A172 (cell line): ENCODE data around the gene KSR2. TPM values are rescaled to one million over a fixed set of nuclear protein-coding genes. Genes with fewer than 3 reads are reported as not detected.

ENCODE experiments used
- DNase-seq: peaks from one replicate; pipeline ENCODE4 v3.0.0-alpha.2; 2015; ENCODE audit warnings: low spot score
- total RNA-seq: library from RNA; depleted of rRNA; stranded (reverse); fragments of >200 nt; shearing (Covaris generic); gene quantifications from 2 replicates; pipeline ENCODE4 v1.2.3, GENCODE V29; 2014

KSR2 gene
- total RNA-seq, 1 experiment from 2014 or later: 0.10 TPM

- peak; percentile 40 for DNase-seq
Observed at GRCh38 chr12:117857632-117858612, 110.9 kb downstream of the KSR2 start.

GRCh38 chr12:117857139-117857538, 111.7 kb downstream of the KSR2 start:
- peak; percentile 65 for DNase-seq

GRCh38 chr12:117855165-117855564, 113.6 kb downstream of the KSR2 start:
- DNase-seq: no peak

- DNase-seq: peak; percentile 62
Observed at GRCh38 chr12:117854339-117855012, 114.3 kb downstream of the KSR2 start.

GRCh38 chr12:117853600-117853999, 115.2 kb downstream of the KSR2 start:
- DNase-seq: peak; percentile 43

DNA sequence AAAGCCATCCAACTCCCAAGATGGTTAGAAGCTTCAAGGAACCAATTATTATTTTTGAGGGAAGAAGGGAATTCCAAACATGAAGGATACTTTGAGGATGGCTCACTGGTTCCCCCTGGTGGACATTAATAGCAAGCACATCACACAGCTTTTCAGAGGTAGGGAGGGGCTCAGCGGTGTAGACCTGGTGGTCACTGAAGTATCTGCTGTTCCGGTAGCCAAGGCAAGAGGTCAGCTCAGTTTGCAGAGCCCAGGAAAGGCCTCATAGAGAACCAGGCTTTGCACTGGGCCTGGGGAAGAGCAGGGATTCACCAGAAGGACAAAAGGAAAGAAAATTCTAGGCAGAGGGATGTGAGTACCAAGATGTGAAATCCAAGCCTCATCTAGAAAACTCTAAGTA, 118.7 kb downstream of the KSR2 start:
- peak; percentile 43 for DNase-seq

GRCh38 chr12:117847371-117847770, 121.4 kb downstream of the KSR2 start:
- no peak for DNase-seq

- no peak for DNase-seq
Observed at GRCh38 chr12:117845271-117845904, 123.4 kb downstream of the KSR2 start.

DNA sequence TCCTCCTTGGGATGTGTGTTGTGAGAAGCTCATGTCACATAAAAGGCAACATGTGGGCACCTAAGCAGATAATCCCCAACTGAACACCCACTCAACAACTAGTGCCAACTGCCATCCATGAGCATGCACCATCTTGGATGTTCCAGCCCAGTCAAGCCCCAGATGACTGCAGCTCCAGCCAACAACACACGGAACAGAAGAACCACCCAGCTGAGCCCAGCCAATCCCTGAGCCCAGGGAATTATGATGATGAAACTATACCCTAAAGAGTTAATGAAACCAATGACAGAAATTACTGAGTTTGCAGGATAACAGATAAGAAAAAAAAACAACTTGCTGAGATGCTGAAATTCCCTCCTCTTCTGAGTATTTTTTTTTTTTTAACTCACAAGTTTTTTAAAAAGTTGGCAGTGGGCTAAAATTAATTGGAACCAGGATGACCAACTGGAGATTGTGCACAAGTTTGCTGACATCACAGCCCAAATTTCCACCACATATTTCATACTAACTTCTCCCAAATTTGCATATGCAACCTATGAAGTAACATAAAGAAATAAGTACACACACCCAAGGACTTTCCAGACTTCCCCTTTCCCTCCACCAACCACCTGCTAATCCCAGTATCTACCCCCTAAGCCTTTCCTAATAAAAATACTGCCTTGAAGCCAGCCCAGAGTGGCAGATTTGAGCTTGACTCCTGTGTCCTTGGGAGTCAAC, 124.5 kb downstream of the KSR2 start:
- no peak for DNase-seq

- DNase-seq: no peak
Observed at GRCh38 chr12:117842630-117843029, 126.2 kb downstream of the KSR2 start.

DNA sequence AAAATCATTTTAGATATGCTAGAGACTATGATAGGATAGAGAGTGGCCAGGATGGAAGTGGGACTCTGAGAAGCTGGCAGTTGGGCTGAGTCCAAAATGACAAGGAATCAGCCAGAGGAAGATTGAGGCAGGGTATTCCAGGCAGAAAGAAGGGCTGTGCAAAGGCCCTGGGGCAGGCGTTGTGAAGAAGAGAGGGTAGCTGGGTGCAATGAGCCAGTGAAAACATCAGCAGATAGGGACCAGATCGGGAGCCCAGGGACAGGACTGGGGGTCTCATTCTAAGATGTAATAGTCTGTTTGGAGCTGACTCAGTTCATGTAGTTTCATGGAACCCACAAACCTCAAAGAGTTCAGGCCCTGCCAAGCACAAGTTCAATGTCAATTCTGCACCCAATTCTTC, 126.6 kb downstream of the KSR2 start:
- no peak for DNase-seq

- no peak for DNase-seq
Observed at GRCh38 chr12:117837737-117838050, 131.1 kb downstream of the KSR2 start.

DNA sequence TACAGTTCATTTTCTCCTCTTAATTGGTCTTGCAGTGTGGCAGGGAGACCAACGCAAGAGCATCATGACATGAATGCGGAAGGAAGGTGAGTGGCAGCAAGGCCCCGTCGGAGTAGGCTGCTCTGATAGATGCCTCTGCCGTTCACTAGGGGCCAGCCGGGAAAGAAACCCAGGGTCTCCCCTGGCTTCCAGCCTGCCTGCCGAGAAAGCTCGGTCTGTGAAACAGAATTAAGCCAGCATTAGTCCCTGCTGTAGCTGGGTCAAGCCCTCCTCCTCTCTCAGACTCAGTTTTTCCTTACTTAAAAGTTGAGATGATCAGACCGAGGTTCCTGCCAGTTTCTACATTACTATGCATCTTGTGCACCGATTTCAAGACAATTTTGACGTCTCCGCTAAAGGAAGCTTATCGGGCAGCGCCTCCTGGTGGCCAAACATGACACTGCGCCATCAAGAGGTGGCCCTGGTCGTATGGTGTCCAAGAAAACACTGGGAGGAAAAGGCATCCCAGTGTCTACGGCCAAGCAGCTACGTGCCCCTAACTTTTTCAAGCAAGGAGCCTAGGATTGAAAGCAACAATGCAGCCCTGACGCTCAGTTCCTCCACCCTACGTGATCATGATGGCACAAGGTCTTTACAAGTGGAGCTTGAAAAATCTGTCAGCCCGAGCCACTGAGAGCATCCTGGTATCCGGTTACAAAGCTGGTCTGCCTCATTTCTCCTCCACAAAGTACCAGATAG, 131.6 kb downstream of the KSR2 start:
- DNase-seq: peak; percentile 65

- DNase-seq: no peak
Observed at GRCh38 chr12:117836476-117836875, 132.3 kb downstream of the KSR2 start.

- no peak for DNase-seq
Observed at GRCh38 chr12:117835156-117835555, 133.6 kb downstream of the KSR2 start.

DNA sequence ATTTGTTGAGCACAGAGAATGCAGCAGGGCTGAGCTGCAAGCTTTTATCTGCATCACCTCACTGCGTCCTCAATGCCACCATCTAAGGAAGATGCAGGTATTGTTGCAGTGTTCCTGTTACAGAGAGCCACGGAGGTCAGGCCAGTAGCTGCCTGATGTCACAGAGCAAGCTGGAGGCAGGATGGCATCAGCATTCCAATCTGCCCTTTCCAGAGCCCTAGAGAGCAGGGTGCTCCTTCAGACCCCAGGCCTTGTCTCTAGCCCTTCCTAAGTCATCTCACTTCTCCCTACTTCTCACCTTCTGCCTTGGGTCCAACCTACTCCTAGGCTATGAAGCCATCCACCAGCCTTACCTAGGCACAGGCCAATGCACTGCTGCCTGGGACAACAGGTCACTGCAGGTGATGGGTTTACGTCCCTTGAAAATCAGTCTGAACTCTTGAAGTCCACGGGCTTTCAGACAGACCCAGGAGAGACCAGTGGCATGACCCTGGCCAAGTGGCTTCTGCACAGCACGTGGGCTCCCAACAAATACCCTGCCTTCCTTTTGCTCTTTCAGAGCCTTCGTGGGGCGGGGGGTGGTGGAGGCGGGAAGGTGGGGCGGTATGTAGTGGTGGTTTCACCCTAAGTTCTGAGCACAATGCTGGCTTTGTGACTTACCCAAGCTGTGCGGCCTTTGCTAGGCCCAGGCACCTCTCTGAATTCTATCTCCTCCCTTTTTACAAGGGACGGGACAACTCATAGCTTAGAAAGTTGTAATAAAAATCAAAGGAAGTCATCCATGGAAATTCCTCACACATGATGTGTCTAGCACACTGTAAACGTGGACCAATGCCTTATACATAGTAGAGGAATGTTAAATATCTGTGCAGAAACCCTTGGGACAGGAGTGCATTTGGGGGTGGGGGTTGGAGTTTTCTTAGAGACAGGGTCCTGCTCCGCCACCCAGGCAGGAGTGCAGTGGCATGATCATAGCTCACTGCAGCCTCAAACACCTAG, 136.0 kb downstream of the KSR2 start:
- DNase-seq: peak; percentile 64

- no peak for DNase-seq
Observed at GRCh38 chr12:117830471-117830870, 138.3 kb downstream of the KSR2 start.

- DNase-seq: no peak
Observed at GRCh38 chr12:117829108-117829507, 139.7 kb downstream of the KSR2 start.

DNA sequence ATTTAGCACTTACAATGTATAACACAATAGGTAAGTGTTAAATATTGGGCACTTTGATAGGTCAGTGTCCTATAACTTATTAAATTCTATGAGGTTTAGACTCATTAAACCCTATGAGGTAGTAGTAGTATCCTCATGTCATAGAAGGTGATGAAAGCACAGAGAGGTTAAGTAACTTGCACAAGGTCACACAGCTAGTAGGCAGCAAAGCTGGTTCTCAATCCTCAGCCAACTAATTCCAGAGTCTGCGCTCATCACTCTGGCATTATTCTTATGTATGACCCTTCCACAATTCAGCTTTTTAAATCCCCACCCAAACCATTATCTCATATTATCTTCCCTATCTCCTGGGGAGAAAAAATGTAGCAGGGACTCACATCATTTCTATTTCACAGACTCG, 141.1 kb downstream of the KSR2 start:
- no peak for DNase-seq

DNA sequence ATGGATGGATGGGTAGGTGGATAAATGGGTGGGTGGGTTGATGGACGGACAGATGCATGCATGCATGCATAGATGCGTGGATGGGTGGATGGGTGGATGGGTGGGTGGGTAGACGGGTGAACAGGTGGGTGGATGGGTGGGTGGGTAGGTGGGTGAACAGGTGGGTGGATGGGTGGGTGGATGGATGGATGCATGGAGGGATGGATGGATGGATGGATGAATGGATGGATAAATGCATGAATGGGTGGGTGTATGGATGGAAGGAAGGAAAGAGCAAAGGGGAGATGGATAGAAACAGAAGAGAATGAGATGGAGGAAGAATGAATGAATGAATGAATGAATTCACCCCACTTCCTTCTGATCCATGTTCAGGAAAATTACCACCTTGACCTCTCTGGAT, 143.0 kb downstream of the KSR2 start:
- no peak for DNase-seq
